22Rv1 (cell line): Measurements from ENCODE around the gene ADGRA1.

Experiments
- H3K27ac ChIP-seq: fragments of 450-650 bp; 2 replicates; pipeline ENCODE4 v1.5.1; 2017
- CTCF ChIP-seq: fragments of 450-650 bp; IDR thresholded peaks from 2 replicates; pipeline ENCODE4 v1.5.1; 2017; ENCODE audit warnings: mild to moderate bottlenecking
- ZFX ChIP-seq: fragments of 450-650 bp; IDR thresholded peaks from 2 replicates; pipeline ENCODE4 v1.6.1; 2017; ENCODE audit warnings: antibody characterized with exemption, borderline replicate concordance

ADGRA1 gene, protein sequence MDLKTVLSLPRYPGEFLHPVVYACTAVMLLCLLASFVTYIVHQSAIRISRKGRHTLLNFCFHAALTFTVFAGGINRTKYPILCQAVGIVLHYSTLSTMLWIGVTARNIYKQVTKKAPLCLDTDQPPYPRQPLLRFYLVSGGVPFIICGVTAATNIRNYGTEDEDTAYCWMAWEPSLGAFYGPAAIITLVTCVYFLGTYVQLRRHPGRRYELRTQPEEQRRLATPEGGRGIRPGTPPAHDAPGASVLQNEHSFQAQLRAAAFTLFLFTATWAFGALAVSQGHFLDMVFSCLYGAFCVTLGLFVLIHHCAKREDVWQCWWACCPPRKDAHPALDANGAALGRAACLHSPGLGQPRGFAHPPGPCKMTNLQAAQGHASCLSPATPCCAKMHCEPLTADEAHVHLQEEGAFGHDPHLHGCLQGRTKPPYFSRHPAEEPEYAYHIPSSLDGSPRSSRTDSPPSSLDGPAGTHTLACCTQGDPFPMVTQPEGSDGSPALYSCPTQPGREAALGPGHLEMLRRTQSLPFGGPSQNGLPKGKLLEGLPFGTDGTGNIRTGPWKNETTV

GRCh38 chr10:133087679-133088178, at the start of gene ADGRA1:
TSS of gene ADGRA1 (plus strand) at chr10:133087924. CDS start at chr10:133088910, 986 bp downstream.
- TF ChIP-seq CTCF: no peak
- no peak for TF ChIP-seq ZFX
- no peak within 1 kb of the TSS for H3K27ac ChIP-seq

- TF ChIP-seq CTCF (no peak), ZFX (no peak)
- no peak overlapping the region for H3K27ac ChIP-seq
These were observed 49.5 kb upstream of the ADGRA1 start for GRCh38 chr10:133038036-133038823.

- TF ChIP-seq CTCF (no peak), ZFX (no peak)
- H3K27ac ChIP-seq: no peak overlapping the region
These were observed 48.5 kb upstream of the ADGRA1 start for GRCh38 chr10:133039107-133039802.

DNA sequence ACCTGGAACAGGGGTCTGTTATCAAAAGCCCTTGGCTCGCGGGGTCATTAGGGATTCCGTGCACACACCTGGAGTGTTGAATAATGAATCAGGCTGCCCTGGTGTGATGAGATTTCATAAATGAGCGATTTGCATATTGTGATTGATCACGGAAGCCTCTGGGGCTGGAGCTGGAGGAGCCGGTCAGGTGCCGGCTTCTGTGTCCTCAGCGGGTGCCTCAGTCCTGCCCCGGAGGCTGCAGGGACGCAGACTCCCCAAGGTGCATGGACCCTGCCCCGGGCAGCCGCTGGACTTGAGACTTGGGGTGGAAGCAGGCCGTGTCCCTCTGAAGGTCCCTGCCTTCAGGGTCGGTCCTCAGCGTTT, 47.9 kb upstream of the ADGRA1 start:
- H3K27ac ChIP-seq: no peak overlapping the region
- TF ChIP-seq ZFX: no peak
- TF ChIP-seq CTCF: no peak

GRCh38 chr10:133040198-133040597, 47.5 kb upstream of the ADGRA1 start:
- no peak for TF ChIP-seq CTCF
- TF ChIP-seq ZFX: no peak
- H3K27ac ChIP-seq: no peak overlapping the region

DNA sequence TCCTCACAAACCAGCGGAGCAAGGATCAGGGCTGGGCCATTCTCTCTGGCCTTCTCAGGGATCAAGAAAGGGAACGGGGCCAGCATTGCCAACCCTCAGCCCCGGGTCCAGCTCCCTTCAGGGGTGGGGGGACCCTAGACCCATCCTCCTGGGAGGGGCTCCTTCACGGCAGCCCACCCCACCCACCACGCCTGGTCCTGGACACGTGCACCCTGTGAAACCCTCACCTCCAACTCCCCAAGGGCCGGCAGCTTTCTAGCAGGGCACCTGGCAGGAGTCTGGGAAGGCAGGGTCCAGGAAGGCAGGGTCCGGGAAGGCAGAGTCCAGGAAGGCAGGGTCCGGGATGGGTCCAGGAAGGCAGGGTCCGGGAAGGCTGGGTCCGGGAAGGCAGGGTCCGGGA, 46.6 kb upstream of the ADGRA1 start:
- TF ChIP-seq ZFX (no peak), CTCF (no peak)
- H3K27ac ChIP-seq: no peak overlapping the region
